ENCODE data around the gene ST6GALNAC3. TPM values are rescaled to one million over a fixed set of nuclear protein-coding genes. Genes with fewer than 3 reads are reported as not detected.

The ST6GALNAC3 gene
- total RNA-seq, 1 donor from 2014 or later: 46.8 TPM

- Mint-ChIP-seq H3K27me3 (ENCODE audit: unreplicated experiment) (peaks cover 3% of the 10 kb centered on the region), H3K9me3 (ENCODE audit: unreplicated experiment) (no peaks in the 10 kb centered on the region), H3K4me3 (ENCODE audit: unreplicated experiment) (no peak overlapping the region), H3K4me1 (ENCODE audit: unreplicated experiment) (no peaks in the 10 kb centered on the region), H3K36me3 (ENCODE audit: low read depth, unreplicated experiment) (no peaks in the 10 kb centered on the region), H3K27ac (ENCODE audit: unreplicated experiment) (no peak overlapping the region)
- DNase-seq (ENCODE audit: low spot score): no peak
- TF ChIP-seq CTCF (IDR thresholded peaks at IDR 0.05; ENCODE audit: unreplicated experiment): no peak
These were observed 467.8 kb downstream of the ST6GALNAC3 start for GRCh38 chr1:76542359-76542758.

- DNase-seq (ENCODE audit: low spot score): no peak
- no peaks in the 10 kb centered on the region for H3K4me1 Mint-ChIP-seq (ENCODE audit: unreplicated experiment)
- no peaks in the 10 kb centered on the region for H3K36me3 Mint-ChIP-seq (ENCODE audit: low read depth, unreplicated experiment)
- peaks cover 3% of the 10 kb centered on the region for H3K27me3 Mint-ChIP-seq (ENCODE audit: unreplicated experiment)
- no peak overlapping the region for H3K27ac Mint-ChIP-seq (ENCODE audit: unreplicated experiment)
- H3K4me3 Mint-ChIP-seq (ENCODE audit: unreplicated experiment): no peak overlapping the region
- no peaks in the 10 kb centered on the region for H3K9me3 Mint-ChIP-seq (ENCODE audit: unreplicated experiment)
- TF ChIP-seq CTCF (IDR thresholded peaks at IDR 0.05; ENCODE audit: unreplicated experiment): no peak
These were observed 468.9 kb downstream of the ST6GALNAC3 start for GRCh38 chr1:76543495-76543894.

GRCh38 chr1:76546354-76546933 is 471.9 kb downstream of the ST6GALNAC3 start:
- H3K27me3 Mint-ChIP-seq (ENCODE audit: unreplicated experiment): peaks cover 2% of the 10 kb centered on the region
- H3K36me3 Mint-ChIP-seq (ENCODE audit: low read depth, unreplicated experiment): no peaks in the 10 kb centered on the region
- TF ChIP-seq CTCF (IDR thresholded peaks at IDR 0.05; ENCODE audit: unreplicated experiment): no peak
- no peak overlapping the region for H3K27ac Mint-ChIP-seq (ENCODE audit: unreplicated experiment)
- DNase-seq (ENCODE audit: low spot score): no peak
- no peak overlapping the region for H3K4me3 Mint-ChIP-seq (ENCODE audit: unreplicated experiment)
- no peaks in the 10 kb centered on the region for H3K4me1 Mint-ChIP-seq (ENCODE audit: unreplicated experiment)
- H3K9me3 Mint-ChIP-seq (ENCODE audit: unreplicated experiment): no peaks in the 10 kb centered on the region

- no peaks in the 10 kb centered on the region for H3K9me3 Mint-ChIP-seq (ENCODE audit: unreplicated experiment)
- H3K4me1 Mint-ChIP-seq (ENCODE audit: unreplicated experiment): no peaks in the 10 kb centered on the region
- no peaks in the 10 kb centered on the region for H3K36me3 Mint-ChIP-seq (ENCODE audit: low read depth, unreplicated experiment)
- TF ChIP-seq CTCF (IDR thresholded peaks at IDR 0.05; ENCODE audit: unreplicated experiment): no peak
- DNase-seq (ENCODE audit: low spot score): no peak
- H3K4me3 Mint-ChIP-seq (ENCODE audit: unreplicated experiment): no peak overlapping the region
- H3K27ac Mint-ChIP-seq (ENCODE audit: unreplicated experiment): no peak overlapping the region
- H3K27me3 Mint-ChIP-seq (ENCODE audit: unreplicated experiment): peaks cover 2% of the 10 kb centered on the region
These were observed 473.4 kb downstream of the ST6GALNAC3 start for GRCh38 chr1:76547916-76548315.

GRCh38 chr1:76548513-76549100 is 474.1 kb downstream of the ST6GALNAC3 start:
- peaks cover 2% of the 10 kb centered on the region for H3K27me3 Mint-ChIP-seq (ENCODE audit: unreplicated experiment)
- H3K4me3 Mint-ChIP-seq (ENCODE audit: unreplicated experiment): no peak overlapping the region
- H3K27ac Mint-ChIP-seq (ENCODE audit: unreplicated experiment): no peak overlapping the region
- no peaks in the 10 kb centered on the region for H3K4me1 Mint-ChIP-seq (ENCODE audit: unreplicated experiment)
- H3K9me3 Mint-ChIP-seq (ENCODE audit: unreplicated experiment): no peaks in the 10 kb centered on the region
- no peak for DNase-seq (ENCODE audit: low spot score)
- H3K36me3 Mint-ChIP-seq (ENCODE audit: low read depth, unreplicated experiment): no peaks in the 10 kb centered on the region
- TF ChIP-seq CTCF (IDR thresholded peaks at IDR 0.05; ENCODE audit: unreplicated experiment): no peak
